Measurements from ENCODE around the gene CCL16. TPM values are rescaled to one million over a fixed set of nuclear protein-coding genes. Genes with fewer than 3 reads are reported as not detected.

Gene CCL16
- total and polyA plus RNA-seq, 12 donors: 0.03 to 0.88 TPM; not detected in 10

- intact Hi-C loops (cut with DNase I): loop anchor here in 2 of 10 donors (10.0 kb wide), 2 partner anchors 49 to 491 kb away; partner anchors contain the start of gene RDM1 (in 1 of the 2)
- Histone ChIP-seq H3K9me3 (peaks cover 0 to 9% (median 5%) of the 10 kb centered on the region in 11 donors), H3K27me3 (no peaks in the 10 kb centered on the region), H3K4me3 (no peak overlapping the region), H3K4me1 (peaks cover 0 to 37% (median 10%) of the 10 kb centered on the region in 9 donors), H3K36me3 (no peaks in the 10 kb centered on the region), H3K27ac (no peak overlapping the region)
- WGBS, 2 donors: 95 to 96% methylated on average over 6 of the region's 6 CpGs
- ATAC-seq: no peak
- TF ChIP-seq, protein P1, sequence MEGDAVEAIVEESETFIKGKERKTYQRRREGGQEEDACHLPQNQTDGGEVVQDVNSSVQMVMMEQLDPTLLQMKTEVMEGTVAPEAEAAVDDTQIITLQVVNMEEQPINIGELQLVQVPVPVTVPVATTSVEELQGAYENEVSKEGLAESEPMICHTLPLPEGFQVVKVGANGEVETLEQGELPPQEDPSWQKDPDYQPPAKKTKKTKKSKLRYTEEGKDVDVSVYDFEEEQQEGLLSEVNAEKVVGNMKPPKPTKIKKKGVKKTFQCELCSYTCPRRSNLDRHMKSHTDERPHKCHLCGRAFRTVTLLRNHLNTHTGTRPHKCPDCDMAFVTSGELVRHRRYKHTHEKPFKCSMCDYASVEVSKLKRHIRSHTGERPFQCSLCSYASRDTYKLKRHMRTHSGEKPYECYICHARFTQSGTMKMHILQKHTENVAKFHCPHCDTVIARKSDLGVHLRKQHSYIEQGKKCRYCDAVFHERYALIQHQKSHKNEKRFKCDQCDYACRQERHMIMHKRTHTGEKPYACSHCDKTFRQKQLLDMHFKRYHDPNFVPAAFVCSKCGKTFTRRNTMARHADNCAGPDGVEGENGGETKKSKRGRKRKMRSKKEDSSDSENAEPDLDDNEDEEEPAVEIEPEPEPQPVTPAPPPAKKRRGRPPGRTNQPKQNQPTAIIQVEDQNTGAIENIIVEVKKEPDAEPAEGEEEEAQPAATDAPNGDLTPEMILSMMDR (IDR thresholded peaks at IDR 0.05): no peak
- no peak for DNase-seq
These were observed 2.8 kb upstream of the CCL16 start for GRCh38 chr17:35984140-35984539.

GRCh38 chr17:35982409-35983191 lies 1.3 kb upstream of the CCL16 start:
- peaks cover 0 to 26% (median 9%) of the 10 kb centered on the region in 9 donors for H3K4me1 ChIP-seq
- no peak overlapping the region for H3K4me3 ChIP-seq
- no peak overlapping the region for H3K27ac ChIP-seq
- TF ChIP-seq, protein P1 (IDR thresholded peaks at IDR 0.05): no peak
- intact Hi-C loops (cut with DNase I): loop anchor here in 2 of 10 donors (10.0 kb wide), 2 partner anchors 48 to 492 kb away; partner anchors contain the start of gene RDM1 (in 1 of the 2)
- WGBS, 2 donors: 90 to 94% methylated on average over 3 of the region's 3 CpGs
- H3K9me3 ChIP-seq: no peaks in the 10 kb centered on the region
- no peak for DNase-seq
- no peaks in the 10 kb centered on the region for H3K36me3 ChIP-seq
- no peaks in the 10 kb centered on the region for H3K27me3 ChIP-seq
- no peak for ATAC-seq

- no peak for DNase-seq
- Histone ChIP-seq H3K9me3 (no peaks in the 10 kb centered on the region), H3K27me3 (peaks cover 0 to 3% (median 0%) of the 10 kb centered on the region in 7 donors), H3K4me1 (peaks cover 0 to 19% (median 5%) of the 10 kb centered on the region in 9 donors), H3K27ac (no peak overlapping the region), H3K4me3 (no peak overlapping the region), H3K36me3 (no peaks in the 10 kb centered on the region)
- intact Hi-C loops (cut with DNase I): loop anchor here in 2 of 10 donors (10.0 kb wide), 2 partner anchors 47 to 493 kb away; partner anchors contain the start of gene RDM1 (in 1 of the 2)
- TF ChIP-seq, protein P1 (IDR thresholded peaks at IDR 0.05): peak in 1 of 9 donors; percentile 14
- 72 to 75% methylated on average over 4 of the region's 4 CpGs for WGBS, 2 donors
- ATAC-seq: no peak
These were observed 622 bp upstream of the CCL16 start for GRCh38 chr17:35981908-35982330.

DNA sequence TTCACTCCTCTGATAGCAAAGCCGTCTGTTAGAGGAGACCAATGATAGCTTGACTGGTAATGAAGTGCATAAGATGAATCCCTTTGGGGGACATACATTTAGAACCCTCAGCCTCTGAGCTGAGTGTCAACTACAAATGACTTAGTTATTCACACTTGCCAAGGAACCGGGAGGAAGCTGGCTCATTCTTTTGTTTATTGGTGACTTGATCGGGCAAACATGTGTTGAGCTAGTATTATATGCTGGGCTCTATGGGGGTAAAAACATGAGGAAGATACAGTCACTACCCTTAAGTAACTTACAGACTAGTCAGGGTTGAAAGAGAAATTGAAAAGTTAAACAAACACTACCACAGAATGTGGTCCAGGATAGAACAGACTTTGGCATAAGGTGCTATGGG lies 3.0 kb downstream of the CCL16 start:
- TF ChIP-seq, protein P1 (IDR thresholded peaks at IDR 0.05): no peak
- ATAC-seq (no peak), DNase-seq (no peak)
- Histone ChIP-seq H3K27ac (no peak overlapping the region), H3K4me3 (no peak overlapping the region), H3K4me1 (peaks cover 0 to 21% (median 7%) of the 10 kb centered on the region in 9 donors), H3K9me3 (no peaks in the 10 kb centered on the region), H3K27me3 (peaks cover 0 to 5% (median 0%) of the 10 kb centered on the region in 7 donors), H3K36me3 (no peaks in the 10 kb centered on the region)
- WGBS, 2 donors: 84 to 85% methylated on average over 3 of the region's 3 CpGs
- intact Hi-C loops (cut with DNase I): loop anchor here in 3 of 10 donors (5.0 to 10.0 kb wide), 3 partner anchors 86 to 96 kb away; partner anchors contain the start of gene CCL18 (in 1 of the 3)
